A549 (cell line): ENCODE results near the gene SLC25A47. TPM values are rescaled to one million over a fixed set of nuclear protein-coding genes. Genes with fewer than 3 reads are reported as not detected.

Experiments used
- ATAC-seq, 2 experiments: fragments of 200-7000 bp in 1 of 2; fragments of >200 bp in 1 of 2; cut with Nextera tagmentation in 1 of 2; cut with Tn5 transposase in 1 of 2; 3 replicates each; pipeline versions ENCODE4 v1.8.0 to v1.9.1; 2018 to 2020; ENCODE audit warnings: mild to moderate bottlenecking in 1 of 2, moderate library complexity in 1 of 2
- CTCF ChIA-PET: fragments of 300-600 bp; sonication (Branson Sonifier 250); formaldehyde crosslinking; extraction: SDS; loops from one replicate; lab custom pipeline; 2021; ENCODE audit warnings: antibody characterized with exemption, inconsistent platforms; lab: Yijun Ruan, JAX
- POLR2A ChIA-PET: fragments of 350-600 bp; formaldehyde crosslinking; extraction: SDS; loops from one replicate; lab custom pipeline; 2021; ENCODE audit warnings: antibody characterized with exemption, inconsistent platforms; lab: Yijun Ruan, JAX
- DNase-seq, 2 experiments: peaks; one replicate each; pipeline versions ENCODE4 v3.0.0 to v3.0.0-alpha.2; 2011 to 2016; ENCODE audit warnings: low read depth in 1 of 2, low spot score in 1 of 2
- FAIRE-seq: peaks from 2 replicates; lab custom pipeline; 2011; peaks lifted over from hg19 to GRCh38; lab: Jason Lieb, UNC
- H3K27ac ChIP-seq, 2 experiments: fragments of >200 bp; sonication (Bioruptor Twin); formaldehyde crosslinking; 3 replicates each; pipeline ENCODE4 v1.5.1; 2016 to 2017
- H3K4me1 ChIP-seq: fragments of >200 bp; sonication (Bioruptor Twin); formaldehyde crosslinking; 3 replicates; pipeline ENCODE4 v1.6.1; 2016
- H3K4me2 ChIP-seq: fragments of >200 bp; sonication (Bioruptor Twin); formaldehyde crosslinking; 3 replicates; pipeline ENCODE4 v1.6.1; 2016
- H3K4me3 ChIP-seq: fragments of >200 bp; sonication (Bioruptor Twin); formaldehyde crosslinking; 3 replicates; pipeline ENCODE4 v1.5.1; 2016
- H3K9me3 ChIP-seq: fragments of >200 bp; sonication (Bioruptor Twin); formaldehyde crosslinking; 3 replicates; pipeline ENCODE4 v1.6.1; 2016
- CBX8 ChIP-seq: fragments of 200-600 bp; sonication (generic); IDR thresholded peaks from 2 replicates; pipeline ENCODE4 v1.6.1; 2016
- CEBPB ChIP-seq, 2 experiments: fragments of >200 bp in 1 of 2; sonication (Bioruptor Twin) in 1 of 2; formaldehyde crosslinking in 1 of 2; IDR thresholded peaks; 2 replicates each; pipeline ENCODE4 v1.6.1; 2012 to 2016
- ELK1 ChIP-seq: fragments of 150-350 bp; IDR thresholded peaks from 2 replicates; pipeline ENCODE4 v1.6.1; 2014; ENCODE audit warnings: low read depth, mild to moderate bottlenecking, low read length
- HOXB5 ChIP-seq: fragments of 250-450 bp; sonication (Bioruptor Pico); IDR thresholded peaks from 2 replicates; pipeline ENCODE4 v1.5.0; 2020; ENCODE audit warnings: mild to moderate bottlenecking, moderate library complexity
- JUN ChIP-seq, 2 experiments: fragments of >200 bp; sonication (Bioruptor Twin); formaldehyde crosslinking; IDR thresholded peaks; 2 replicates in 1 of 2; 3 replicates in 1 of 2; pipeline ENCODE4 v1.6.1; 2016 to 2017
- JUNB ChIP-seq: fragments of >200 bp; sonication (Bioruptor Twin); formaldehyde crosslinking; IDR thresholded peaks from 2 replicates; pipeline ENCODE4 v1.6.1; 2016
- KDM1A ChIP-seq: fragments of 200-600 bp; sonication (generic); IDR thresholded peaks from 2 replicates; pipeline ENCODE4 v1.6.1; 2016; ENCODE audit warnings: low read depth, mild to moderate bottlenecking
- KDM5A ChIP-seq: fragments of 200-600 bp; sonication (generic); IDR thresholded peaks from 2 replicates; pipeline ENCODE4 v1.6.1; 2016; ENCODE audit warnings: antibody characterized with exemption, mild to moderate bottlenecking
- MAFK ChIP-seq: fragments of 450-650 bp; IDR thresholded peaks from 2 replicates; pipeline ENCODE4 v1.6.1; 2014; ENCODE audit not compliant: partially characterized antibody
- MAX ChIP-seq: IDR thresholded peaks from 2 replicates; pipeline ENCODE4 v1.6.1; 2012
- MAZ ChIP-seq: fragments of 150-350 bp; IDR thresholded peaks from 2 replicates; pipeline ENCODE4 v1.6.1; 2014; ENCODE audit warnings: antibody characterized with exemption, low read depth, low read length, borderline replicate concordance
- MYC ChIP-seq: IDR thresholded peaks from 2 replicates; pipeline ENCODE4 v1.6.1; 2012; ENCODE audit warnings: mild to moderate bottlenecking, inconsistent platforms, low read length, improper control_type of control experiment, borderline replicate concordance
- NR3C1 ChIP-seq: fragments of >200 bp; sonication (Bioruptor Twin); formaldehyde crosslinking; IDR thresholded peaks from 3 replicates; pipeline ENCODE4 v1.6.1; 2017
- POLR2AphosphoS2 ChIP-seq: conservative IDR thresholded peaks from 2 replicates; pipeline ENCODE4 v1.6.1; 2012; ENCODE audit warnings: low read length, improper control_type of control experiment, inconsistent platforms
- RCOR1 ChIP-seq: fragments of 150-350 bp; IDR thresholded peaks from 2 replicates; pipeline ENCODE4 v1.6.1; 2014; ENCODE audit warnings: antibody characterized with exemption, low read length, low read depth
- TP53 ChIP-seq: fragments of 250-450 bp; sonication (Bioruptor Pico); IDR thresholded peaks from 2 replicates; pipeline ENCODE4 v1.5.0; 2021; ENCODE audit warnings: mild to moderate bottlenecking, moderate library complexity
- WGBS: methylation state at CpG from one replicate; pipeline ENCODE4 v1.1.6; 2017; ENCODE audit errors: missing lambda C conversion rate; 5-methylcytosine and 5-hydroxymethylcytosine counted together
- polyA plus RNA-seq, 4 experiments: library from polyadenylated mRNA; depleted of rRNA in 3 of 4; stranded (reverse); fragments of >200 nt; fragmentation: RNase III in 1 of 4; extraction: RNeasy Plus Mini Kit Qiagen cat#74134 plus additional on column Dnase treatment in 1 of 4; gene quantifications; 2 replicates in 3 of 4; 3 replicates in 1 of 4; pipeline ENCODE4 v1.2.3, GENCODE V29; 2011 to 2017
- TF ChIP-seq, protein P1 (sequence below): fragments of 450-650 bp; IDR thresholded peaks from 2 replicates; pipeline ENCODE4 v1.6.1; 2014; ENCODE audit warnings: antibody characterized with exemption
- TF ChIP-seq, protein P2 (sequence below): fragments of 250-450 bp; sonication (Bioruptor Pico); IDR thresholded peaks from 2 replicates; pipeline ENCODE4 v1.5.0; 2020; ENCODE audit warnings: low read depth, mild to moderate bottlenecking, moderate library complexity

Gene SLC25A47
- polyA plus RNA-seq, 2 of the 4 experiments (the other 2 are of a cell fraction) = not detected

GRCh38 chr14:100363053-100363452, 39.9 kb downstream of the SLC25A47 start:
- WGBS = 90% methylated on average over 2 of the region's 2 CpGs

GRCh38 chr14:100364403-100364802, 41.3 kb downstream of the SLC25A47 start:
- ChIA-PET POLR2A (interaction anchor here (0.5 kb wide), 1 partner anchor 611 kb away, joined by 5 read pairs; no protein-coding TSS in a partner anchor), CTCF (interaction anchor here (1.3 to 5.2 kb wide), 2 partner anchors 20 to 76 kb away, joined by 3 to 32 read pairs; no protein-coding TSS in a partner anchor)
- no peak for DNase-seq
- no peak for FAIRE-seq
- TF ChIP-seq MAX (no peak), JUNB (no peak)
- H3K27ac ChIP-seq = no peak overlapping the region
- no peak overlapping the region for H3K4me2 ChIP-seq
- no peak overlapping the region for H3K4me3 ChIP-seq
- H3K9me3 ChIP-seq = no peaks in the 10 kb centered on the region
- 69% methylated on average over 1 of the region's 1 CpG for WGBS
- H3K4me1 ChIP-seq = no peaks in the 10 kb centered on the region
- no peak for ATAC-seq

More at GRCh38 chr14:100363053-100363452, 39.9 kb downstream of the SLC25A47 start:
- H3K4me2 ChIP-seq = no peak overlapping the region
- ATAC-seq = no peak
- H3K4me1 ChIP-seq = no peaks in the 10 kb centered on the region
- DNase-seq = no peak
- POLR2A ChIA-PET = no interaction called here
- CTCF ChIA-PET = interaction anchor here (0.8 to 5.2 kb wide), 5 partner anchors 10 to 21 kb away, joined by 3 to 32 read pairs (median 6); no protein-coding TSS in a partner anchor
- H3K27ac ChIP-seq = no peak overlapping the region
- no peak for TF ChIP-seq MAFK
- TF ChIP-seq, protein P1, sequence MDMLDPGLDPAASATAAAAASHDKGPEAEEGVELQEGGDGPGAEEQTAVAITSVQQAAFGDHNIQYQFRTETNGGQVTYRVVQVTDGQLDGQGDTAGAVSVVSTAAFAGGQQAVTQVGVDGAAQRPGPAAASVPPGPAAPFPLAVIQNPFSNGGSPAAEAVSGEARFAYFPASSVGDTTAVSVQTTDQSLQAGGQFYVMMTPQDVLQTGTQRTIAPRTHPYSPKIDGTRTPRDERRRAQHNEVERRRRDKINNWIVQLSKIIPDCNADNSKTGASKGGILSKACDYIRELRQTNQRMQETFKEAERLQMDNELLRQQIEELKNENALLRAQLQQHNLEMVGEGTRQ = no peak
- no peak for TF ChIP-seq ELK1
- no peak for TF ChIP-seq POLR2AphosphoS2
- no peak for TF ChIP-seq MAZ
- no peak for TF ChIP-seq MYC
- TF ChIP-seq CEBPB (IDR thresholded peaks at IDR 0.05) = no peak
- TF ChIP-seq RCOR1 = no peak
- TF ChIP-seq JUN (IDR thresholded peaks at IDR 0.05) = no peak
- no peak for TF ChIP-seq KDM1A
- TF ChIP-seq JUNB = no peak
- no peak for TF ChIP-seq TP53
- TF ChIP-seq, all 56 proteins: peak for 0
- FAIRE-seq = no peak
- H3K9me3 ChIP-seq = no peaks in the 10 kb centered on the region
- no peak overlapping the region for H3K4me3 ChIP-seq

GRCh38 chr14:100365741-100366140, 42.6 kb downstream of the SLC25A47 start:
- no peak for ATAC-seq
- no peaks in the 10 kb centered on the region for H3K4me1 ChIP-seq
- 94% methylated on average over 6 of the region's 7 CpGs for WGBS
- no peaks in the 10 kb centered on the region for H3K9me3 ChIP-seq
- no peak overlapping the region for H3K4me2 ChIP-seq
- no peak for FAIRE-seq
- ChIA-PET POLR2A (no interaction called here), CTCF (interaction anchor here (0.8 to 2.8 kb wide), 2 partner anchors 15 to 19 kb away, joined by 3 to 10 read pairs; no protein-coding TSS in a partner anchor)
- TF ChIP-seq CBX8 (no peak), NR3C1 (no peak)
- TF ChIP-seq, protein P2, sequence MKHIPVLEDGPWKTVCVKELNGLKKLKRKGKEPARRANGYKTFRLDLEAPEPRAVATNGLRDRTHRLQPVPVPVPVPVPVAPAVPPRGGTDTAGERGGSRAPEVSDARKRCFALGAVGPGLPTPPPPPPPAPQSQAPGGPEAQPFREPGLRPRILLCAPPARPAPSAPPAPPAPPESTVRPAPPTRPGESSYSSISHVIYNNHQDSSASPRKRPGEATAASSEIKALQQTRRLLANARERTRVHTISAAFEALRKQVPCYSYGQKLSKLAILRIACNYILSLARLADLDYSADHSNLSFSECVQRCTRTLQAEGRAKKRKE (CRISPR knock-in tag) = no peak
- no peak for DNase-seq
- H3K4me3 ChIP-seq = no peak overlapping the region
- no peak overlapping the region for H3K27ac ChIP-seq

DNA sequence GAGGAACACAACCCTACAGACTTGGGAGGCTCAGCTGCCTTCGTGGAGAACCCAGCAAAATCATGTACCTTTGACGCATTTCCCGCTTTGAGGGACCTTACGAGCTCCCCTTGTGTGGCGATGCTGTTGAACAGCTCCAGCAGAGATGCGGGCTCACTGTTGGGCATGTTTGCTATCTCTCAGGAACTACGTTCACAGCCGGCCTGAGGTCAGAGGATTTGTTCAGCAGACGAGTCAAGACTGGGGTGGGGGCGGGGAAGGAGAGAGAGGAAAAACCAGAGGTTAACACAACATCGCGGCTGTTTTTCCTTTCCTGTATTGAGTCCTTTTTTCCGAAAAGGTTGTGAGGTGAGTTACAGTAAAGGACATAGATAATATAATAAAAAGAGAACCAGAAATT, 45.9 kb downstream of the SLC25A47 start:
- no peak overlapping the region for H3K4me3 ChIP-seq
- WGBS = 87% methylated on average over 13 of the region's 13 CpGs
- no peak for ATAC-seq
- CTCF ChIA-PET = interaction anchor here (0.9 to 1.4 kb wide), 2 partner anchors 66 to 1296 kb away, joined by 3 read pairs; no protein-coding TSS in a partner anchor
- no peak overlapping the region for H3K4me2 ChIP-seq
- H3K9me3 ChIP-seq = no peaks in the 10 kb centered on the region
- TF ChIP-seq HOXB5 (CRISPR knock-in tag) (no peak), KDM5A (no peak), JUNB (no peak)
- TF ChIP-seq, all 56 proteins: peak for 0
- FAIRE-seq (no peak), DNase-seq (no peak)
- Histone ChIP-seq H3K4me1 (no peaks in the 10 kb centered on the region; the same call in 2 of the 3 replicates), H3K27ac (no peak overlapping the region)
- POLR2A ChIA-PET = no interaction called here
